ENCODE results near the gene OMA1. TPM values are rescaled to one million over a fixed set of nuclear protein-coding genes. Genes with fewer than 3 reads are reported as not detected.

The OMA1 gene
- total and polyA plus RNA-seq, 2 donors from 2014 or later = 24.8 to 42.6 TPM

DNA sequence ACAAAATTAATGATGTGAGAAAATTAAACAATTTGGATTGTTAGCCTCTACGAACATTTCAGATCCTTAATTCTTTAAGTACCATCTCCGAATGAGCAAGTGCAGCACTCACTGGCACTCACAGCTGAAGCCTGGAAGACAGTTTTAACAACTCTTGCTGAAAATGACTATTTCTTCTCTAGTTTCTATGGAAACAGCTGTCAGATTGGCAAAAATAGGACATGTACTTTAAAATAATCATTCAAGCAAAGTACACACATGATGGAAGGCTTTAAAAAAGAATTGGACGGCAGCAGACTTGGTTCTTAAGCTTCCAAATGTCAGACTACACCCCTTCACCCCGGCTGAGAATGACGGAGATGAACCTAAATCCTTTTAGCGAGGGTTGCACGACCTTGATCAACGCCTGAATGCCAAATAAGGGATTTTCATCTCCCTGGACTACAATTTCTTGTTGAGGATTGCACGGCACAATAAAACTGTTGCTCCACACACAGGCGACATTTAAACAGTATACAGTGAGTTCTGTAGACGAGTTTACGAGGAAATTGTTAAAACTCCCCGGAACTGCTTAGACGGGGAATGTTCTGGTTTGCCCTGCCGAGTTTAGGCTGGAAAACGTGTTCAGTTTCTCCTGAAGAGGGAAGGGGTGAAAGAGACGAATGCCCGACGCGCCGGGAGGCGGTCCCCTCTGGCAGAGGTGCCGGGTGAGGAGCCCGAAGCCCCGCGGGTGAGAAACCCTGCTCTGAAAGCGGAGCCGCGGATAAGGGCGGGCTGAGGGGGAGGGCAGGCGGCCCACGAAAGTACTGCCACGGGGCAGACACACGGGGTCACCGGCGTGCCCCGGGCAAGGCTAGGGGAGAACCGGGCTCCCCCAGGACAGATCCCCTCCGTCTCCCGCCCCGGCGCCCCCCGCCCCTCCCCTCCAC lies 671 bp downstream of the OMA1 start:
- intact Hi-C loops (cut with DNase I) = no loop called here
- Histone ChIP-seq H3K4me3 (ENCODE audit: low read length in 3 of 3) (peak overlapping the region; percentile 69 to 83 (median 75)), H3K27ac (ENCODE audit: low read depth in 2 of 2, low read length in 2 of 2) (peak overlapping the region; percentile 96 to 97), H3K4me1 (ENCODE audit: control insufficient read depth in 2 of 3, insufficient read depth in 2 of 3, low read depth in 1 of 3, low read length in 3 of 3) (peaks cover 0 to 11% (median 6%) of the 10 kb centered on the region in 3 donors), H3K9ac (ENCODE audit: low read length in 3 of 3) (peak overlapping the region; percentile 66 to 84 (median 66)), H3K36me3 (ENCODE audit: control insufficient read depth in 2 of 3, insufficient read depth in 3 of 3, low read length in 3 of 3) (no peaks in the 10 kb centered on the region), H3K9me3 (ENCODE audit: control insufficient read depth in 2 of 3, insufficient read depth in 1 of 3, low read length in 3 of 3) (no peaks in the 10 kb centered on the region), H3K27me3 (ENCODE audit: control insufficient read depth, insufficient read depth, low read length) (no peaks in the 10 kb centered on the region)
- DNase-seq (peak; percentile 84 to 97 (median 90)), FAIRE-seq (no peak)
- TF ChIP-seq CTCF (IDR thresholded peaks at IDR 0.05; ENCODE audit: borderline replicate concordance, extremely low read depth, insufficient read depth) = no peak

GRCh38 chr1:58543260-58543659 lies 3.3 kb downstream of the OMA1 start:
- H3K9me3 ChIP-seq (ENCODE audit: control insufficient read depth in 2 of 3, insufficient read depth in 1 of 3, low read length in 3 of 3) = no peaks in the 10 kb centered on the region
- no peak overlapping the region for H3K27ac ChIP-seq (ENCODE audit: low read depth in 2 of 2, low read length in 2 of 2)
- H3K4me1 ChIP-seq (ENCODE audit: control insufficient read depth in 2 of 3, insufficient read depth in 2 of 3, low read depth in 1 of 3, low read length in 3 of 3) = peaks cover 0 to 6% (median 5%) of the 10 kb centered on the region in 3 donors
- TF ChIP-seq CTCF (IDR thresholded peaks at IDR 0.05; ENCODE audit: borderline replicate concordance, extremely low read depth, insufficient read depth) = no peak
- FAIRE-seq (no peak), DNase-seq (no peak)
- intact Hi-C loops (cut with DNase I) = no loop called here
- no peaks in the 10 kb centered on the region for H3K36me3 ChIP-seq (ENCODE audit: control insufficient read depth in 2 of 3, insufficient read depth in 3 of 3, low read length in 3 of 3)
- H3K27me3 ChIP-seq (ENCODE audit: control insufficient read depth, insufficient read depth, low read length) = no peaks in the 10 kb centered on the region
- no peak overlapping the region for H3K9ac ChIP-seq (ENCODE audit: low read length in 3 of 3)
- no peak overlapping the region for H3K4me3 ChIP-seq (ENCODE audit: low read length in 3 of 3)

- no peak for DNase-seq
- Histone ChIP-seq H3K9ac (ENCODE audit: low read length in 3 of 3) (no peak overlapping the region), H3K4me3 (ENCODE audit: low read length in 3 of 3) (no peak overlapping the region), H3K27ac (ENCODE audit: low read depth in 2 of 2, low read length in 2 of 2) (no peak overlapping the region), H3K9me3 (ENCODE audit: control insufficient read depth in 2 of 3, insufficient read depth in 1 of 3, low read length in 3 of 3) (no peaks in the 10 kb centered on the region), H3K36me3 (ENCODE audit: control insufficient read depth in 2 of 3, insufficient read depth in 3 of 3, low read length in 3 of 3) (no peaks in the 10 kb centered on the region), H3K27me3 (ENCODE audit: control insufficient read depth, insufficient read depth, low read length) (no peaks in the 10 kb centered on the region), H3K4me1 (ENCODE audit: control insufficient read depth in 2 of 3, insufficient read depth in 2 of 3, low read depth in 1 of 3, low read length in 3 of 3) (no peaks in the 10 kb centered on the region)
- TF ChIP-seq CTCF (IDR thresholded peaks at IDR 0.05; ENCODE audit: borderline replicate concordance, extremely low read depth, insufficient read depth) = no peak
- no peak for FAIRE-seq
- intact Hi-C loops (cut with DNase I) = no loop called here
These were observed 7.0 kb downstream of the OMA1 start for GRCh38 chr1:58539553-58539952.

All from kidney (tissue), 14 donors.